Activated T-cell treated with anti-CD3 and anti-CD28 coated beads, Interleukin-2, amount 50 U/mL, for 24 hours (primary cell): ENCODE results near the gene ANGEL2.
"Not testable (repeated sequence)": the region's sequence is repeated elsewhere in the genome, so short reads cannot be mapped to it uniquely, and the experiment has no call there.

ENCODE experiments used
- DNase-seq: peaks from one replicate; pipeline ENCODE4 v3.0.0-alpha.2; 2020
- H3K27ac Mint-ChIP-seq: 2 replicates; pipeline ENCODE4 v1.8.0; 2020; ENCODE audit warnings: mild to moderate bottlenecking, mixed read lengths
- H3K27me3 Mint-ChIP-seq: 2 replicates; pipeline ENCODE4 v1.8.0; 2020; ENCODE audit warnings: mixed read lengths
- H3K36me3 Mint-ChIP-seq: 2 replicates; pipeline ENCODE4 v1.8.0; 2020; ENCODE audit warnings: low read depth, mixed read lengths
- H3K4me1 Mint-ChIP-seq: 2 replicates; pipeline ENCODE4 v1.8.0; 2020; ENCODE audit warnings: low read depth, mixed read lengths
- H3K4me3 Mint-ChIP-seq: 2 replicates; pipeline ENCODE4 v1.8.0; 2020; ENCODE audit warnings: mild to moderate bottlenecking, moderate library complexity, mixed read lengths
- H3K9me3 Mint-ChIP-seq: 2 replicates; pipeline ENCODE4 v1.8.0; 2020; ENCODE audit warnings: mixed read lengths

The ANGEL2 gene

DNA sequence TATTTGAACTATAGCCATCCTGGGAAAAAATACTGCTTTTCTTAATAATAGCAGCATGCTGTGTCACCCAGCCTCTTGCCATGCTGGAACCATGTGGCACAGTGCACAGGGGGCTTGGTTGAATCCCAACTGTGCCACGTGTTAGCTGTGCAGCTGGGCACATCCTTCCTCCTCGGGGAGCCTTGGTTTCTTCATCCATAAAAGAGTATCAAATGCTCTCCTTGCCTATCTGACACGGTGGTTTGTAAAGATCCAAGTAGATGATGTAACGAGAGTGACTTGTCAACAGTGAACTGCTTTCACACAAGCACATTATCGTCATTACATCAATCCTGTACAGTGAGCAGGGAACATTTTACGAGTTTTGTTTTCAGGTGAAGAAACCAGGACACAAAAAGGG, 41.0 kb downstream of the ANGEL2 start:
- Mint-ChIP-seq H3K27me3 (peaks cover 9% of the 10 kb centered on the region), H3K4me3 (no peak overlapping the region), H3K9me3 (no peaks in the 10 kb centered on the region), H3K36me3 (no peaks in the 10 kb centered on the region), H3K27ac (no peak overlapping the region), H3K4me1 (peaks cover 18% of the 10 kb centered on the region)
- DNase-seq = no peak

DNA sequence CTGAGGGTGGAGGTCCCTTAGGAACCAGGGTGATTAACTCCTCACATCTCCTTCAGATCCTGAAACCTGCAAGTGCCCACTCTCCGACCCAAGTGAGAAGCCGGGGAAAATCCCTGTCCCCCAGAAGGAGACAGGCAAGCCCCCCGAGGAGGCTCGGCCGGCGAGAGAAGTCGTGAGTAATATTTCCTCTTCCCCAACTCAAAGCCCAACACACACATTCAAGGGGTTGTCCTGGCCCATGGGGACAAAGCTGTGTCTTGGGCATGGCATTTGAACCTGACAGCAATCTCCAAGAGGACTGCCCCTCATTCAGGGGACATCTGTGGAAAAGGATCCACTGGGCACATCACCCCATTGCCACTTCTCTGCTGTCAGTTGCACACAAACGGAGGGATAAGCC, 41.8 kb downstream of the ANGEL2 start:
- no peaks in the 10 kb centered on the region for H3K36me3 Mint-ChIP-seq
- H3K9me3 Mint-ChIP-seq = no peaks in the 10 kb centered on the region
- H3K4me3 Mint-ChIP-seq = no peak overlapping the region
- no peak overlapping the region for H3K27ac Mint-ChIP-seq
- no peak for DNase-seq
- H3K27me3 Mint-ChIP-seq = peaks cover 13% of the 10 kb centered on the region
- H3K4me1 Mint-ChIP-seq = peaks cover 10% of the 10 kb centered on the region

DNA sequence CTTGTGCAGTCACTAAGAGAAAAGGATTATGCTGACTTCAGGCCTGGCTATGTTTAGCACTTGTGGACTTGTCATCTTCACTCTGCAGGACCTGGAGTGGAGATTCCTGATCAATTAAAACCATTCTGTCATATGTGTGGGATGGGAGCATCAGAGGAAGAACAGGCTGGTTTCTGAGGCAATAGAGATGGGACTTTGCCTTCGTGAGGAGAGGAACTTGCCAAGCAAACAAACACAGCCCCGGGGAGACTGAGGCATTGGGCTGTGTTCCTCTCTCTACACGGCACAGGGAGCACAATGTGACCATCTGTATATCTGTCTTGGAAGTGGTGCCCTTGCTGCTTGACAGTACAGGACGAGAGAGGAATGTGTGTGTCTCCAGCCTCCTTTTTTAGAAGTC, 42.2 kb downstream of the ANGEL2 start:
- no peaks in the 10 kb centered on the region for H3K36me3 Mint-ChIP-seq
- peaks cover 12% of the 10 kb centered on the region for H3K27me3 Mint-ChIP-seq
- no peaks in the 10 kb centered on the region for H3K9me3 Mint-ChIP-seq
- DNase-seq = no peak
- H3K4me1 Mint-ChIP-seq = peaks cover 6% of the 10 kb centered on the region
- H3K27ac Mint-ChIP-seq = no peak overlapping the region
- no peak overlapping the region for H3K4me3 Mint-ChIP-seq

DNA sequence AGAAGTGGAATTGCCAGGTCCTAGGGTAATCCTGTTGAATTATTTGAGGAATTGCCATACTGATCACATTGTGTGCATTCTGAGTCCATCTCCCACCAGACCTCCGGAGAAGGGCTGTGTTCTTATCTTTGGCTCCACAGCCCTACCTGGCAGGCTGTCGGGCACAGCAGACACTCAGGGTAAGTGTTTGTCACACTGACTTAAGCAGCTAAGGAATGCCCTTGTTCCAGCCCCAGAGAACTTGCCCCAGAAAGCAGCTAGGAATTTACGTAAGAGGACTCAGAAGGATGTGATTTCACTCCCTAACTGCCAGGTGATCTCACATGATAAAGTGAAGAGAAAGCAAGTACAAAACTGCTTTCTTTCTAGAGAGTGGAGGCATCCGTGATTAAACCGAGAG, 44.4 kb downstream of the ANGEL2 start:
- H3K27me3 Mint-ChIP-seq = peaks cover 25% of the 10 kb centered on the region

DNA sequence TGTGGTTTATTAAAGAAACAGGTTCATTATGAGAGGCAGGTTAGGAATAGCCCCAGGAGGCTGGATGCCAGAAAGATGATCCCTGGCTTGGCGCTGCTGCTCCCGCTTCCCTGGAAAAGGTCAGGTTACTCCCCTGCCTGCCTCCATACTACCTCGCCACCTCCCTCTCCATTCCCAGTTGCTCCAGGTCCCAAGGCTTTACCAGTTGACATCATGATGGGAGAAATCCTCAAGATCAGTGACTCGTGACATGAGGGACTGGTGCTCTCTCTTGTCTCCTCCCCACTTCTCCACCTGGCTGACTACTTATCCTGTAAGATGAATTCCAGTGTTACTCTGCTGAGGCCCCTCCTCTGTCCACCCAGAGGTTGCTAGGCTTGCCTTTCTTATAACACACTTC, 45.6 kb downstream of the ANGEL2 start:
- no peaks in the 10 kb centered on the region for H3K4me1 Mint-ChIP-seq
- H3K4me3 Mint-ChIP-seq = no peak overlapping the region
- H3K9me3 Mint-ChIP-seq = no peaks in the 10 kb centered on the region
- peaks cover 34% of the 10 kb centered on the region for H3K27me3 Mint-ChIP-seq
- no peak overlapping the region for H3K27ac Mint-ChIP-seq
- H3K36me3 Mint-ChIP-seq = no peaks in the 10 kb centered on the region
- no peak for DNase-seq

More for the DNA sequence above, 44.4 kb downstream of the ANGEL2 start:
- H3K4me1 Mint-ChIP-seq = no peaks in the 10 kb centered on the region
- H3K36me3 Mint-ChIP-seq = no peaks in the 10 kb centered on the region
- no peak for DNase-seq
- H3K27ac Mint-ChIP-seq = no peak overlapping the region
- H3K4me3 Mint-ChIP-seq = no peak overlapping the region
- no peaks in the 10 kb centered on the region for H3K9me3 Mint-ChIP-seq

DNA sequence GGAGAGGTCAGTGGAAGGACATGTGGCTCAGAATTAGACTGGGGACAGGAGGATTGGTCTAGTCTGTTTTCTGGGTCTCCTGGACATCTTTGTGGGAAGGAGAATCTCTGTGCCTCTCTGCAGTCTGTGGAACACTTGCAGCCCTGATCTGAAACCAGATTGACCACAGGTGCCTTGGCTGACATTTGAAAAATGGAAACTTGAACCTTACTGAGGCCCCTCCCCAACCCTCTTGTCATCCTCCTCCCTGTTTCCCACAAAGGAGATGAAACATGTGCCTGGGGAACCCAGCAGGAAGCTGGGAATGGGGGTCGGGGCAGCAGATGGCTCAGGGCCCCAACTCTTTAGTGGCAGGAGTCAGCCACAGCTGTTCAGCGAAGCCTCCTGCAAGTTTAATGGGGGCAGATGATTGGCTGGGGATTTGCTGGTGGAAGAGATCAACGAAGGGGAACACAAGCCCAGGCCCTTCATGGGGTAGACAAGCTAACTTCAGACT, 47.3 kb downstream of the ANGEL2 start:
- DNase-seq = no peak
- no peaks in the 10 kb centered on the region for H3K36me3 Mint-ChIP-seq
- no peak overlapping the region for H3K27ac Mint-ChIP-seq
- no peak overlapping the region for H3K4me3 Mint-ChIP-seq
- H3K4me1 Mint-ChIP-seq = no peaks in the 10 kb centered on the region
- H3K9me3 Mint-ChIP-seq = no peaks in the 10 kb centered on the region
- peaks cover 41% of the 10 kb centered on the region for H3K27me3 Mint-ChIP-seq

DNA sequence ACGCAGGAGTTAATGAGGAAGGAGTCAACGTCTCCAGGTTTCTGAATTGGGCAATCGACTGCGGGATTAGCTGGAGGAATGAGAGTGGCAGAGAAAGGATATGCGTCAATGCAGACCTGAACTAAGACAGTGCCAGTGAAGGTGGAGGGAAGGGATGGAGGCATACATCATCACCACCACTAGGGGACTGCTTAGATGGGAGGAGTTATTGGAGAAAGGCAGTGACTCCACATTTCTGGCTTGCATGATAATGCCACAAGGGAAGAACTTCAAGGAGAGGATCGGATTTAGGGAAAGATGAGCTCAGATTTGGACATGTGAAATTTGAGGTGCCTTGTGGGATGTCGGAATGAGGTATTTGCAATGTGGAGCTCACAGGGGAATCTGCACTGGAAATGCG, 47.9 kb downstream of the ANGEL2 start:
- no peaks in the 10 kb centered on the region for H3K9me3 Mint-ChIP-seq
- H3K27ac Mint-ChIP-seq = no peak overlapping the region
- H3K4me3 Mint-ChIP-seq = no peak overlapping the region
- no peaks in the 10 kb centered on the region for H3K4me1 Mint-ChIP-seq
- H3K36me3 Mint-ChIP-seq = no peaks in the 10 kb centered on the region
- no peak for DNase-seq
- peaks cover 41% of the 10 kb centered on the region for H3K27me3 Mint-ChIP-seq

DNA sequence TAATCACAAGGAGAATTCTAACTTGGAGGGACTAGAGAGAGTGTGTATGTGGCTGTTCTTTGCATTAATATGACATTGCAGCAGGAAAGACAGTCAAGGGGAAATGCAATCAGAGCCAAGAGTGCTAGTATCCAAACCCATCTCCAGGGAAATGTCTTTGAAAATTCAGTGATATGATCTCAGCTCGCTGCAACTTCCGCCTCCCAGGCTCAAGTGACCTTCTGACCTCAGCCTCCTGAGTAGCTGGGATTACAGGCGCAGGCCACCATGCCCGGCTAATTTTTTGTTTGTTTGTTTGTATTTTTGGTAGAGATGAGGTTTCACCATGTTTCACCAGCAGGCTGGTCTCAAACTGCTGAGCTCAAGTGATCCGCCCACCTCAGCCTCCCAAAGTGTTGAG, 49.1 kb downstream of the ANGEL2 start:
- no peak for DNase-seq
- Mint-ChIP-seq H3K4me1 (no peaks in the 10 kb centered on the region), H3K36me3 (no peaks in the 10 kb centered on the region), H3K9me3 (no peaks in the 10 kb centered on the region), H3K27ac (no peak overlapping the region), H3K4me3 (no peak overlapping the region), H3K27me3 (peaks cover 44% of the 10 kb centered on the region)

DNA sequence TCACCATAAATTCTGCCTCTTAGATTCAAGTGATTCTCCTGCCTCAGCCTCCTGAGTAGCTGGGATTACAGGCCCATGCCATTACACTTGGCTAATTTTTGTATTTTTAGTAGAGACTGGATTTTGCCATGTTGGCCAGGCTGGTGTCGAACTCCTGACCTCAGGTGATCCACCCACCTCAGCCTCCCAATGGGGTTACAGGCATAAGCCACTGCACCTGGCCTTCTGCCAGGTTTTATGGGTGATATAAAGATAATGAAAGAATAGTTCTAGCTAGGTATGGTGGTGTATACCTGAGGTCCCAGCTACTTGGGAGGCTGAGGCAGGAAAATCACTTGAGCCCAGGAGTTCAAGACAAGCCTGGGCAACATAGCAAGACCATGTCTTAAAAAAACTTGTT, 50.7 kb downstream of the ANGEL2 start:
- not testable (repeated sequence) for DNase-seq, H3K4me3 Mint-ChIP-seq, H3K36me3 Mint-ChIP-seq, H3K4me1 Mint-ChIP-seq, H3K9me3 Mint-ChIP-seq, H3K27ac Mint-ChIP-seq
- peaks cover 45% of the 10 kb centered on the region for H3K27me3 Mint-ChIP-seq

DNA sequence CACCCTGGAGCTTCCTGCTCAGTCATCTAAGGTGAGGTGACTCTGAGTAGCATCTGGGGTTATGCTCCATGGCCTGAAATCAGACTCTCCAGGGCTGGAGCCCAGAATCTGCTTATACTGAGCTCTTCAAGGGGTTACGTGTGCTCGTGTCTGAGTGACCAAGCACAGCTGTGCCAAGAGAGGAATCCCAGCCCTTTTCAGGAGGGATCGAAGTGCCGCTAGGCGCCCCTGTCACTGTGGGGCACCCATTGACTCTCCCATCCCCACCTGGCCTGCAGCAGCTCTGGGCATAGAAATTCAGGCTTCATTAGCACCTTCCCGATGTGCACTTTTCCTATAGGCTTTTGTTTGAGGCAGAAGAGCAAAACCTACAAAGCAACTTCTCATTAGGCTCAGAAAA, 51.6 kb downstream of the ANGEL2 start:
- no peaks in the 10 kb centered on the region for H3K4me1 Mint-ChIP-seq
- H3K27ac Mint-ChIP-seq = no peak overlapping the region
- H3K9me3 Mint-ChIP-seq = no peaks in the 10 kb centered on the region
- peaks cover 42% of the 10 kb centered on the region for H3K27me3 Mint-ChIP-seq
- no peaks in the 10 kb centered on the region for H3K36me3 Mint-ChIP-seq
- no peak for DNase-seq
- H3K4me3 Mint-ChIP-seq = no peak overlapping the region

DNA sequence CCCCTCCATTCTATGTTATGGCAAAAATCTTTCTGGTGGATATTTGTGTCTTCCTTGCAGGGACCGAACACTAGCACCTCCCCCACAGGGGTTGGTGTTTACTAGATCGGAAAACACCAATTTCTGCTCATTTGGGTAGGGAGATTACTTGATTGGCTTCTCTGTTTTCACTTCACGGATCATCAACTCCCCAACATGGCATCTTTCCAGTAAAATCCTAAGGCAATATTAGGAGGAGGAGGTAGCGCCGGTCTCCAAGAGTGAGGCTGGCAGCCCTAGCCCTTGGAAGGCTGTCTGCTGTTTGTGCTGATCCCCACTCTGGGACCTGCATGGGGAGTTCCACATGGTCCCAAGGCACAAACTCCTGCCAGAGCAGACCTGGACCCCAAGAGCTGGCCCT, 53.2 kb downstream of the ANGEL2 start:
- Mint-ChIP-seq H3K4me1 (no peaks in the 10 kb centered on the region), H3K9me3 (no peaks in the 10 kb centered on the region), H3K4me3 (no peak overlapping the region), H3K36me3 (no peaks in the 10 kb centered on the region), H3K27me3 (peaks cover 35% of the 10 kb centered on the region), H3K27ac (no peak overlapping the region)
- DNase-seq = no peak

DNA sequence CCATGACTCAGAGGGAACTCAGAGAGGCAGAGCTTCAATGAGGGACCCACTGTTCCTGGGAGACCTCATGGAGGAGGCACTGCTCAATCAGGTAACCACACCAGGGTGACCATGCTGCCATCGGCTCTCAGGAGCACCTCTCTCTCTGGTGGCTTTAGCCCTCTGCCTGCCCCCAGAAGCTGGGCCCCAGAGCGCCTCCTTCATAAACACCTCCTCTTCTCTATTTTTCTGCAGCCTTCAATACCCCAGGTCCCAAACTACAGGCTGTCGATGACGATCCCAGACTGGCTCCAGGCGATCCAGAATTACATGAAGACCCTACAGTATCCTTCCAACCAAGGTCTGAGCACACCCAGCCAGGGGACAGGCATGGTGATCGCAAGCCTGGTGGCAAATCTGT, 54.7 kb downstream of the ANGEL2 start:
- Mint-ChIP-seq H3K27me3 (peaks cover 35% of the 10 kb centered on the region), H3K9me3 (no peaks in the 10 kb centered on the region), H3K4me3 (no peak overlapping the region), H3K36me3 (no peaks in the 10 kb centered on the region), H3K27ac (no peak overlapping the region), H3K4me1 (no peaks in the 10 kb centered on the region)
- DNase-seq = no peak

DNA sequence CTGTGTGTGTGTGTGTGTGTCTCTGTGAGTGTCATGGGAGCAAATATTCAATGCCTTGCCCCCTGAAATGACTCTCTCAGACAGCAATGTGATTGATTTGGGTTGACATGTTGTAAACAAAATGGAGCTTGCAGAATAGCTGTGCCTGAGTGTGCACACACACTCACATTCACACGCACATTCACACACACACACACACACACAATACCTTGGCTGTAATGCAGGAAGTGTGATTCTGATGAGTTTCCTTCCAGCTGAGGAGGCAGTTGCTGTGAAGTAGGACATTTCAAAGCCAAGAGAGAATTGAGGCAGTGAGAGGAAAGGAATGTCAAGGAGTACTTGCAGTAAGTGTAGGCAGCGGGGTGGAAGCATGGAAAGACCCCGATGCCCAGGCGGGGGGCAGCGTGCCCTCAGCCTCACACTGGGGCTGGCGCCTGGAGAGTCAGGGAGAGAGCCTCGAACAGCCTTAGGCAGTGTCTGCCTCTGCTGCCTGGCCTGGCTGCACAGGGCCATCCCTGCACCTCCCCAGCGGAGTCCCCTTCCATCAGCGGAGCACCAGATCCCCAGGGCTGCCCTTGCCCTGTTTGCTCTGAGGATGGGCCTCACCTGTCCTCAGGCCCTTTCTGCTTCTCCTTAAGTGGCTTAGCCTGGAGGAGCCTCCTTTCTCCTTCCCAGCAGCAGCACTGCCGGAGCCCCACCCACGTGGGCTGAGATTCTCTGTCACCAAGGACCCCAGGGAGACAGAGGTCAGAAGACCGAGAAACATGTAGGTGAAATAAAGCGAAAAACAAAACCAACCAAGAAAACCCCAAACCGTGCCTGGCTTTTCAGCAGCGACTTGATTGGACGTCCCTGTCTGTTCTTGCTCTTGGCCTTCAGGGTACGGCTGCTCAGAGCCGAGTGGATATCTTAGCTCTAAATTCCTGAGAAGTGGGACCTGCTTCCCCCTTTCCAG, 56.1 kb downstream of the ANGEL2 start:
- Mint-ChIP-seq H3K9me3 (no peaks in the 10 kb centered on the region), H3K4me3 (no peak overlapping the region), H3K27ac (no peak overlapping the region), H3K36me3 (no peaks in the 10 kb centered on the region), H3K4me1 (no peaks in the 10 kb centered on the region), H3K27me3 (peaks cover 39% of the 10 kb centered on the region)
- DNase-seq = no peak

DNA sequence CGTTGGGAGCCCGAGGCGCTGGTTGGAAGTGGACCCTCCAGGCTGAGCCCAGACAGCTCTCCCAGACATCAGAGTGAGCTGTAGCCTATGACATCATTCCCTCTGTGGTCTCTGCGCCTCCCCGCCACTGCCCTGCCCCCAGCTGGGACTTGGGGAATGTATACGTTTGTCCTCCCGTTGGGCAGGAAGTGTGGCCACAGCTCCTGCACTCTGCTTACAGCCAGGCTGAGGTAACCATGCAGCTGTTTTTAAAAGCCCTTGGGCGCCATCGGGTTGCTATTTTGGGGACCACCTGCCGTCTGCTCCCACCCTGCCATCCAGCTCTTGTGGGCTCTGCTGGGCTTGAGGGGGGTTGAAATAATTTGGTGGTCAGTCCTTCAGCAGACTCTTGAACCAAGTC, 57.5 kb downstream of the ANGEL2 start:
- Mint-ChIP-seq H3K36me3 (no peaks in the 10 kb centered on the region), H3K4me3 (no peak overlapping the region), H3K27ac (no peak overlapping the region), H3K27me3 (peaks cover 48% of the 10 kb centered on the region), H3K9me3 (no peaks in the 10 kb centered on the region), H3K4me1 (no peaks in the 10 kb centered on the region)
- DNase-seq = no peak

DNA sequence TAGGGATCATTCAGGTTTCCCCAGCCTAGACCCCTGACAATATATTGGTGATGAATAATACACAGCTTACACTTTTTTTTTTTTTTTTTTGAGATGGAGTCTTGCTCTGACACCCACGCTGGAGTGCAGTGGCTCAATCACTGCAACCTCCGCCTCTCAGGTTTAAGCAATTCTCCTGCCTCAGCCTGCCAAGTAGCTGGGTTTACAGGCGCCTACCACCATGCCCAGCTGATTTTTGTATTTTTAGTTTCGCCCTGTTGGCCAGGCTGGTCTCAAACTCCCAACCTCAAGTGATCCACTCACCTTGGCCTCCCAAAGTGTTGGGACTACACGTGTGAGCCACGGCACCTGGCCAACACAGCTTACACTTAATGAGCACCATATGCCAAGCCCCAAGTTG, 58.1 kb downstream of the ANGEL2 start:
- DNase-seq = no peak
- peaks cover 54% of the 10 kb centered on the region for H3K27me3 Mint-ChIP-seq
- no peaks in the 10 kb centered on the region for H3K36me3 Mint-ChIP-seq
- H3K4me3 Mint-ChIP-seq = no peak overlapping the region
- H3K4me1 Mint-ChIP-seq = no peaks in the 10 kb centered on the region
- H3K9me3 Mint-ChIP-seq = no peaks in the 10 kb centered on the region
- no peak overlapping the region for H3K27ac Mint-ChIP-seq
